ENCODE results near the gene PLXNB3. TPM values are rescaled to one million over a fixed set of nuclear protein-coding genes. Genes with fewer than 3 reads are reported as not detected.

Gene PLXNB3
- total and polyA plus RNA-seq, 2 donors (not counting 1 experiment from before 2014, with no cell fraction given): 0.25 TPM; not detected in 1

- ChIA-PET POLR2A (interaction anchor here (0.6 to 1.1 kb wide), 3 partner anchors 10 to 243 kb away, joined by 3 to 4 read pairs (median 3); partner anchors contain the start of genes IDH3G and SSR4), CTCF (interaction anchor here (0.5 to 0.6 kb wide), 2 partner anchors 256 to 766 kb away, joined by 3 to 4 read pairs; no protein-coding TSS in a partner anchor)
- H3K27ac ChIP-seq (ENCODE audit: low read length in 2 of 2): peak within 1 kb of the TSS; percentile 81 to 86
- H3K27me3 ChIP-seq (replicated peaks in 1 of 4; ENCODE audit: control extremely low read depth in 1 of 4, control insufficient read depth in 3 of 4, insufficient read depth in 4 of 4, low read length in 3 of 4): no peaks in the 10 kb centered on the region
- peak within 1 kb of the TSS; percentile 92 for H3K27ac Mint-ChIP-seq
- intact Hi-C loops (cut with micrococcal nuclease): loop anchor here (1.0 to 2.0 kb wide), 3 partner anchors 70 to 200 kb away; partner anchors contain the start of genes CCNQ, IDH3G and SSR4
- H3K9me3 Mint-ChIP-seq (ENCODE audit: insufficient read depth): no peaks in the 10 kb centered on the region
- peaks cover 29% of the 10 kb centered on the region for H4K20me1 ChIP-seq (ENCODE audit: control insufficient read depth, insufficient read depth, low read length, poor library complexity, severe bottlenecking)
- H3K9me3 ChIP-seq (ENCODE audit: control extremely low read depth in 1 of 3, control insufficient read depth in 2 of 3, insufficient read depth in 1 of 3, low read length in 2 of 3): no peaks in the 10 kb centered on the region
- peak; percentile 72 for ATAC-seq (ENCODE audit: low read depth)
- peak; percentile 93 for DNase-seq
- H2AFZ ChIP-seq (ENCODE audit: insufficient read depth, low read depth, low read length, poor library complexity, severe bottlenecking): peak within 1 kb of the TSS; percentile 64
- peak within 1 kb of the TSS; percentile 88 for H3K4me3 Mint-ChIP-seq
- H3K4me1 Mint-ChIP-seq: peaks cover 40% of the 10 kb centered on the region
- peak within 1 kb of the TSS in 4 of 5 experiments; percentile 58 to 74 (median 64) for H3K4me3 ChIP-seq (ENCODE audit: control extremely low read depth in 1 of 5, extremely low read depth in 1 of 5, insufficient read depth in 1 of 5, low read depth in 2 of 5, low read length in 4 of 5)
- H3K4me1 ChIP-seq (ENCODE audit: control insufficient read depth in 2 of 2, insufficient read depth in 2 of 2, low read length in 2 of 2): peaks cover 37 to 42% of the 10 kb centered on the region in 2 donors
- H3K4me2 ChIP-seq (replicated peaks; ENCODE audit: low read depth, low read length, poor library complexity, severe bottlenecking): peak within 1 kb of the TSS; percentile 75
- WGBS (ENCODE audit: insufficient coverage): under 1% methylated on average over 40 of the region's 88 CpGs
- peak within 1 kb of the TSS; percentile 71 for H3K9ac ChIP-seq (ENCODE audit: low read length)
- no peaks in the 10 kb centered on the region for H3K27me3 Mint-ChIP-seq
- H3K36me3 ChIP-seq (replicated peaks in 1 of 2; ENCODE audit: control extremely low read depth in 1 of 2, control insufficient read depth in 1 of 2, extremely low read depth in 1 of 2, insufficient read depth in 2 of 2, low read length in 1 of 2): peaks cover 0 to 21% of the 10 kb centered on the region in 2 experiments
- TF ChIP-seq EZH2 (IDR thresholded peaks at IDR 0.05; ENCODE audit: borderline replicate concordance, insufficient read depth, low read depth, low read length, poor library complexity, severe bottlenecking) (no peak), CTCF (IDR thresholded peaks at IDR 0.05) (no peak)
- peaks cover 67% of the 10 kb centered on the region for H3K79me2 ChIP-seq (ENCODE audit: control insufficient read depth, insufficient read depth, low read length)
Measured at GRCh38 chrX:153724252-153725038, 39.6 kb upstream of the PLXNB3 start, which contains the start of the genes ABCD1 and BCAP31. Gene ABCD1, plus strand, starts transcription at chrX:153724856. Its CDS starts 411 bp downstream, at chrX:153725267. Gene BCAP31, minus strand, starts transcription at chrX:153724387. Its CDS starts 1,143 bp downstream, at chrX:153723244.

Measured in B cell (primary cell).